Mammary epithelial cell (primary cell): ENCODE results near the gene SF3A2.

Experiments
- CTCF ChIP-seq, 2 donors: IDR thresholded peaks in 1 of 2; conservative IDR thresholded peaks in 1 of 2; 2 replicates each; pipeline ENCODE4 v1.5.1; 2011 to 2012; ENCODE audit warnings: inconsistent platforms in 2 of 2, low read length in 2 of 2, mild to moderate bottlenecking in 2 of 2, control low read depth in 1 of 2, low read depth in 1 of 2; ENCODE audit not compliant: insufficient read depth in 1 of 2; ENCODE audit errors: extremely low read depth in 1 of 2
- EZH2 ChIP-seq: IDR thresholded peaks from 2 replicates; pipeline ENCODE4 v1.6.1; 2012; ENCODE audit warnings: low read length, inconsistent platforms, borderline replicate concordance

GRCh38 chr19:2282862-2283237 lies 46.2 kb downstream of the SF3A2 start:
- TF ChIP-seq CTCF (conservative IDR thresholded peaks at IDR 0.05 in 1 of 2, IDR thresholded peaks at IDR 0.05 in 1 of 2; ENCODE audit: extremely low read depth in 1 of 2, insufficient read depth in 1 of 2, low read depth in 1 of 2, low read length in 2 of 2) (no peak), EZH2 (no peak)
